Tibial nerve (tissue), 4 donors: ENCODE data around the gene KIF1C. TPM values are rescaled to one million over a fixed set of nuclear protein-coding genes. Genes with fewer than 3 reads are reported as not detected.

ENCODE experiments used
- DNase-seq, 2 donors: peaks; one replicate each; pipeline ENCODE4 v3.0.0-alpha.2; 2019; ENCODE audit warnings: low spot score in 2 of 2
- H3K27ac ChIP-seq, 4 donors: fragments of 200-600 bp; sonication (generic) in 3 of 4; one replicate each; pipeline ENCODE4 v1.5.1; 2017 to 2019; ENCODE audit warnings: mild to moderate bottlenecking in 1 of 4
- H3K27me3 ChIP-seq, 2 donors: fragments of 200-600 bp; sonication (generic) in 1 of 2; one replicate each; pipeline versions ENCODE4 v1.5.1 to v1.6.0; 2017 to 2019
- H3K36me3 ChIP-seq, 3 donors: fragments of 200-600 bp; sonication (generic); one replicate each; pipeline ENCODE4 v1.5.1; 2018 to 2019
- H3K4me1 ChIP-seq, 4 donors: fragments of 200-600 bp; sonication (generic) in 3 of 4; one replicate each; pipeline ENCODE4 v1.5.1; 2017 to 2019
- H3K4me3 ChIP-seq, 4 donors: fragments of 200-600 bp; sonication (generic) in 3 of 4; one replicate each; pipeline ENCODE4 v1.5.1; 2017 to 2019; ENCODE audit warnings: mild to moderate bottlenecking in 1 of 4, moderate library complexity in 1 of 4
- H3K9me3 ChIP-seq, 4 donors: fragments of 200-600 bp; sonication (generic) in 3 of 4; one replicate each; pipeline ENCODE4 v1.5.1; 2017 to 2019
- EP300 ChIP-seq, 2 donors: sonication (generic); formaldehyde crosslinking; IDR thresholded peaks; one replicate each; pipeline ENCODE4 v1.6.1; 2017; ENCODE audit warnings: antibody characterized with exemption in 2 of 2, mild to moderate bottlenecking in 1 of 2
- POLR2A ChIP-seq, 2 donors: fragments of 450-650 bp; IDR thresholded peaks; one replicate each; pipeline ENCODE4 v1.6.1; 2017; ENCODE audit warnings: antibody characterized with exemption in 2 of 2, mild to moderate bottlenecking in 2 of 2, moderate library complexity in 2 of 2
- WGBS, 2 donors: methylation state at CpG; one replicate each; pipeline ENCODE4 v1.1.5; 2018; 5-methylcytosine and 5-hydroxymethylcytosine counted together
- total RNA-seq, 4 donors: library from RNA; depleted of rRNA; stranded (reverse); fragments of >200 nt; gene quantifications; one replicate each; pipeline ENCODE4 v1.1.0, GENCODE V29; 2016
- TF ChIP-seq, protein P1 (sequence below), 5 experiments: fragments of 200-600 bp in 3 of 5; fragments of 450-650 bp in 2 of 5; sonication (generic) in 3 of 5; IDR thresholded peaks; one replicate each; pipeline ENCODE4 v1.5.1; 2016 to 2019; ENCODE audit warnings: antibody characterized with exemption in 5 of 5, mild to moderate bottlenecking in 3 of 5, moderate library complexity in 2 of 5

KIF1C gene
- total RNA-seq, 4 donors from 2014 or later, result 78.0 to 89.7 (median 79.6) TPM

DNA sequence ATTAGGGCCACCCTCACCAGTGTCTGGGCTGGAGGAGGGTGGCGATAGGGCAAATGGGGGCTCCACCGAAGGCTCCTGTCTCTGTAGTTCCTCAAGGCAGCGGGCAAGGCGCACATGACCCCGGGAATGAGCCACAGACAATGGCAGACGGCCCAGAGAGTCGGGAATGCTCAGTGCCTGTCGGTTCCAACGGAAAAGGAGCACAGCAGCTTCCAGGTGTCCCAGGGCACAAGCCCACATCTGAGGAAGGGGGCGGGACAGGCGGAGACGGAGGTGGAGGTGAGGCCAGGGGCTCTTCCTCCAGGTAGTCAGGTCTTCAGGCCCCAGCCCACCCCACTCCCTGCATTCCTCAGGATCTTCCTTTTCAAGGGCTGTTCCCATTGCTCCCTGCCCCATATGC, 25.0 kb upstream of the KIF1C start:
- Histone ChIP-seq H3K36me3 (peaks cover 4 to 82% (median 19%) of the 10 kb centered on the region in 3 donors), H3K4me1 (peaks cover 0 to 30% (median 14%) of the 10 kb centered on the region in 4 donors), H3K27ac (peak overlapping the region in 2 of 4 donors; percentile 36 to 48), H3K4me3 (no peak overlapping the region), H3K27me3 (no peaks in the 10 kb centered on the region), H3K9me3 (no peaks in the 10 kb centered on the region)
- no peak for TF ChIP-seq EP300 (IDR thresholded peaks at IDR 0.05)
- no peak for TF ChIP-seq POLR2A (IDR thresholded peaks at IDR 0.05)
- TF ChIP-seq, protein P1, sequence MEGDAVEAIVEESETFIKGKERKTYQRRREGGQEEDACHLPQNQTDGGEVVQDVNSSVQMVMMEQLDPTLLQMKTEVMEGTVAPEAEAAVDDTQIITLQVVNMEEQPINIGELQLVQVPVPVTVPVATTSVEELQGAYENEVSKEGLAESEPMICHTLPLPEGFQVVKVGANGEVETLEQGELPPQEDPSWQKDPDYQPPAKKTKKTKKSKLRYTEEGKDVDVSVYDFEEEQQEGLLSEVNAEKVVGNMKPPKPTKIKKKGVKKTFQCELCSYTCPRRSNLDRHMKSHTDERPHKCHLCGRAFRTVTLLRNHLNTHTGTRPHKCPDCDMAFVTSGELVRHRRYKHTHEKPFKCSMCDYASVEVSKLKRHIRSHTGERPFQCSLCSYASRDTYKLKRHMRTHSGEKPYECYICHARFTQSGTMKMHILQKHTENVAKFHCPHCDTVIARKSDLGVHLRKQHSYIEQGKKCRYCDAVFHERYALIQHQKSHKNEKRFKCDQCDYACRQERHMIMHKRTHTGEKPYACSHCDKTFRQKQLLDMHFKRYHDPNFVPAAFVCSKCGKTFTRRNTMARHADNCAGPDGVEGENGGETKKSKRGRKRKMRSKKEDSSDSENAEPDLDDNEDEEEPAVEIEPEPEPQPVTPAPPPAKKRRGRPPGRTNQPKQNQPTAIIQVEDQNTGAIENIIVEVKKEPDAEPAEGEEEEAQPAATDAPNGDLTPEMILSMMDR (IDR thresholded peaks at IDR 0.05), result no peak
- no peak for DNase-seq
- WGBS, 2 donors, result 72 to 77% methylated on average over 11 to 12 of the region's 12 CpGs

DNA sequence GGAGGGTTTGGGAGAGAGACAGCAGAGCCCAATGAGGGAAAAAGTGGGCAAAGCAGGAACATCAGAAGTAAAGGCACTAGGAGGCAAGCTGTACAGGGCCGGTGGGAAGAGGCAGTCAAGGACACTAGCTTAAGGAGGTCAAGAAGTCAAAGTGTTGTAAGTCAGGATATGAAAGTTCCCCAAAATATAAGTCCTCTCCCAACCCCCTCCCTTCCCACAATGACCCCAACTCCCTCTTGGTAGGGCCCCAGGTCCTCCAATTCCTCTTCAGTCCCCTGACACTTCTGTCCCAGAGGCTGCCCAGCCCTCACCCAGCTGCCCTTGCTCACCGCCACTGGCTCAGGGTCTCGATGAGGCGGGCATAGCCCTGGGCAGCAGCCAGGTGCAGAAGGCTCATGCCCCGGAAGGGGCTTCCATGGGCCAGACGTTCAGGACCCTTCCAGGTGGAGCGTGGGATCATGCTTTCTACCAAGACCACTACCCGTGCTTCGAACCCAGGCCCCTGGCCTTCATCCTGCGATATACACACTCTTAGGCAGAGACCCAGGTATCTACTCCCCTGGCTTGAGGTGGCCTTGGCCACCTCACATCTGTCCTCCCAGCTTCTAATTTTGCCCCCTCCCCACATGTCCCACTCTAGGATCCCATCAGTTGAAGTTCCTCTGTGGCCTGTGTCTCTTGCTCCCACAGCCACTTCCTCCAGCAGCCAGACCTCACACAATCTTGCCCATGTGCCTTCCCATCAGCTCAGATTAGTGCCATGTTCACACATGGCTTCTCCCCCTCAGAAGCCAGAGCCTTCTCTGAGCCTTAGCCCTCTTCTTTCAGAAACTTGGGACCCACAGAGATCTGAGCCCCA, 24.3 kb upstream of the KIF1C start:
- H3K4me3 ChIP-seq, result no peak overlapping the region
- TF ChIP-seq POLR2A (IDR thresholded peaks at IDR 0.05), result no peak
- no peak for TF ChIP-seq EP300 (IDR thresholded peaks at IDR 0.05)
- TF ChIP-seq, protein P1 (IDR thresholded peaks at IDR 0.05), result no peak
- WGBS, 2 donors, result 85 to 86% methylated on average over 10 of the region's 10 CpGs
- H3K27me3 ChIP-seq, result no peaks in the 10 kb centered on the region
- peak overlapping the region in 1 of 4 donors; percentile 4 for H3K27ac ChIP-seq
- H3K36me3 ChIP-seq, result peaks cover 5 to 89% (median 23%) of the 10 kb centered on the region in 3 donors
- no peaks in the 10 kb centered on the region for H3K9me3 ChIP-seq
- DNase-seq, result no peak
- peaks cover 0 to 28% (median 10%) of the 10 kb centered on the region in 4 donors for H3K4me1 ChIP-seq

DNA sequence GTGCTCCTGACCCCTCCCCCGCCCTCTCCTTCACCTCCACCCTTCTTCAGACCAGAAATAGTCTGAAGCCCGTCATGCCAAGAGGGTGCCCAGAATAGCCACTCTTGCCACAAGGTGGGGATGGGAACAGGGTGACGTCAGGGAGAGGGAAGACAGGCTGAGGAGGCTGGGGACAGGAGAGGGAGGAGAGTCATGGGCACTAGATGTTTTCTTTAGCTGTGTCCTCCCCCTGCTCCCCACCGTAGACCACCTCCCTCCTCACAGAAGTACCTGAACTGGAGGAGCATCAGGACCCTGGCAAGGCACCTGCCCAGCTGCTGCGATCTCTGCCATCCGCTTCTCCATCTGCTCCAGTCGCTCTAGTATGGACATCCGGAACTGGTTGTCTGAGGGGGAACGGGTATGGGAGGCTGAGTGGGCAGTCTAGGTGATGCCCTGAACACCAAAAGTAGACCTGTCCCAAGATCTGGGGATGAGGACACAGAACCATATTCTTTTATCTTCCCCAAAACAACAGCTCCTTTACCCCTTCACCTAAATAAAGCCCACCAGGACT, 23.6 kb upstream of the KIF1C start:
- TF ChIP-seq EP300 (IDR thresholded peaks at IDR 0.05) (no peak), POLR2A (IDR thresholded peaks at IDR 0.05) (no peak)
- TF ChIP-seq, protein P1 (IDR thresholded peaks at IDR 0.05), result no peak
- WGBS, 2 donors, result 81 to 85% methylated on average over 9 of the region's 9 CpGs
- Histone ChIP-seq H3K27ac (peak overlapping the region in 1 of 4 donors; percentile 4), H3K9me3 (no peaks in the 10 kb centered on the region), H3K4me1 (peaks cover 0 to 22% (median 4%) of the 10 kb centered on the region in 4 donors), H3K4me3 (no peak overlapping the region), H3K27me3 (no peaks in the 10 kb centered on the region), H3K36me3 (peaks cover 5 to 96% (median 23%) of the 10 kb centered on the region in 3 donors)
- DNase-seq, result no peak

DNA sequence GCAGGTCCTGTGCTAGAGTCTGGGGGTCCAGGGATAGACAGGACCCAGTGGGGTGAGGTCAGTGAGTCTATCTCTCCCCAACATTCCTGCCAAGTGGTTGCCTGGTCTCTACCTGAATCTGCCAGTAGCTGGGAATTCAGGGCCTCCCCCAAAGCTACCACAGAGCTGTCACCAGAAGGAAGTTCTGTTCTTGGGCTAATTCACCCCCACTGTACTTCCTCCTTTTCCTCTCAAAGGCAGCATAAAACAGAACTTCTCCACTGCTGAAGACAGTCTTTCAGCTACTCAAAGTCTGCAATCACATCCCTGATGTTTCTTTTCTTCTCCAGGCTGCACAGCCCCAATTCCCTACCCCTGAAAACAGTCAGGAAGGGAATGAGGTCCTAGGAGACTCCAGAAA, 19.0 kb upstream of the KIF1C start:
- no peak for DNase-seq
- Histone ChIP-seq H3K4me1 (peaks cover 0 to 12% (median 0%) of the 10 kb centered on the region in 4 donors), H3K27me3 (no peaks in the 10 kb centered on the region), H3K4me3 (no peak overlapping the region), H3K9me3 (no peaks in the 10 kb centered on the region), H3K36me3 (peaks cover 5 to 94% (median 18%) of the 10 kb centered on the region in 3 donors), H3K27ac (no peak overlapping the region)
- no peak for TF ChIP-seq EP300 (IDR thresholded peaks at IDR 0.05)
- no peak for TF ChIP-seq POLR2A (IDR thresholded peaks at IDR 0.05)
- TF ChIP-seq, protein P1 (IDR thresholded peaks at IDR 0.05), result no peak
